Activated CD8-positive, alpha-beta T cell treated with anti-CD3 and anti-CD28 coated beads, Interleukin-2, amount 10 ng/mL, durations not matched to agents 7 days and 5 days (primary cell): ENCODE measurements around the gene FADS2. TPM values are rescaled to one million over a fixed set of nuclear protein-coding genes. Genes with fewer than 3 reads are reported as not detected.

ENCODE experiments used
- ATAC-seq: fragments of 150-1000 bp; cut with Tn5 transposase; one replicate; pipeline ENCODE4 v1.10.0; 2021; ENCODE audit warnings: moderate library complexity
- CTCF ChIA-PET: fragments of 350-600 bp; sonication (Branson Sonifier 250); formaldehyde crosslinking; loops from one replicate; lab custom pipeline; 2021; ENCODE audit warnings: antibody characterized with exemption; lab: Charles Lee
- POLR2A ChIA-PET: fragments of 350-600 bp; sonication (Branson Sonifier 250); formaldehyde crosslinking; loops from one replicate; lab custom pipeline; 2021; ENCODE audit warnings: antibody characterized with exemption; lab: Charles Lee
- DNase-seq: peaks from one replicate; pipeline ENCODE4 v3.0.0-alpha.2; 2020
- H3K27ac Mint-ChIP-seq: one replicate; pipeline ENCODE4 v1.8.0; 2021; ENCODE audit warnings: mild to moderate bottlenecking, mixed read lengths
- H3K27me3 Mint-ChIP-seq: one replicate; pipeline ENCODE4 v1.8.0; 2021; ENCODE audit warnings: low read depth, mixed read lengths
- H3K36me3 Mint-ChIP-seq: one replicate; pipeline ENCODE4 v1.8.0; 2021; ENCODE audit warnings: low read depth, mixed read lengths
- H3K4me1 Mint-ChIP-seq: one replicate; pipeline ENCODE4 v1.8.0; 2021; ENCODE audit warnings: low read depth, mixed read lengths
- H3K4me3 Mint-ChIP-seq: one replicate; pipeline ENCODE4 v1.8.0; 2021; ENCODE audit warnings: mild to moderate bottlenecking, mixed read lengths
- H3K9me3 Mint-ChIP-seq: one replicate; pipeline ENCODE4 v1.8.0; 2022; ENCODE audit warnings: mixed read lengths; ENCODE audit not compliant: insufficient read depth
- total RNA-seq, 2 experiments: library from RNA; stranded (reverse); gene quantifications; one replicate each; pipeline ENCODE4 v1.2.3, GENCODE V29; 2021

Gene FADS2
- total RNA-seq, 2 experiments from 2014 or later = 395 to 416 TPM

DNA sequence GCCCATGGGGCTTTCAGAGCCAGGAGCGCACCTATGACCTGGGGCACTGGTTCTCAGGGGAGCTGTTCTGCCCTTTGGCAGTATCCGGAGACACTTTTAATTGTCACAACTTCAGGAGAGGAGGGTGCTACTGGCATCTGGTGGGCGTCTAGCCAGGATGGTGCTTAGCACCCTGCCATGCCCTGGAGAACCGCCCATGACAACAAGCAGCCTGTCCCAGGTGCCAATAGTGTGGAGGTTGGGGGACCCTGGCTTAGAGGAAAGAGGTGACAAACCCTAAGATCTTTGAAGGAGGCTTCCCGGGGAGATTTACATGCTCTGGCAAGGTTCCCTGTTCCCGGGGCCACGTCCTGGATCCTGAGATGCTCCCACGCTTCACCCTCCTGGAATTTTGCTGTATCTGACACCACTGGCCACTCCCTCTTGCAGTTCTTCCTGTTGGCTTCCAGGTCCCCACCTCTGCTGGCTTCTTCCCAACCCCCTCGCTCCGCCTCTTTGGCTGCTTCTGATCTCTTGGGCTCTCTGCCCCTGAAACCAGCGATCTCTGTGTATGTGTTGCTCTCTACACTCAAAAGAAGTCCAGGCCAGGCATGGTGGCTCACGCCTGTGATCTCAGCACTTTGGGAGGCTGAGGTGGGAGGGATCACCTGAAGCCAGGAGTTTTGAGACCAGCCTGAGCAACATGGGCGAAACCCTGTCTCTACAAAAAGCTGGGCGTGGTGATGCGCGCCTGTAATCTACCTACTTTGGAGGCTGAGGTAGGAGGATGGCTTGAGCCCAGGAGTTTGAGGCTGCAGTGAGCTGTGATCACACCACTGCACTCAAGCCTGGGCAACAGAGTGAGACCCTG lies 32.2 kb downstream of the FADS2 start:
- ATAC-seq (no peak), DNase-seq (no peak)
- peaks cover 60% of the 10 kb centered on the region for H3K36me3 Mint-ChIP-seq
- ChIA-PET CTCF (interaction anchor here (1.0 kb wide), 1 partner anchor 38 kb away, joined by 3 read pairs; no protein-coding TSS in a partner anchor), POLR2A (no interaction called here)
- no peaks in the 10 kb centered on the region for H3K9me3 Mint-ChIP-seq
- no peak overlapping the region for H3K4me3 Mint-ChIP-seq
- no peaks in the 10 kb centered on the region for H3K4me1 Mint-ChIP-seq
- H3K27ac Mint-ChIP-seq = no peak overlapping the region
- no peaks in the 10 kb centered on the region for H3K27me3 Mint-ChIP-seq

DNA sequence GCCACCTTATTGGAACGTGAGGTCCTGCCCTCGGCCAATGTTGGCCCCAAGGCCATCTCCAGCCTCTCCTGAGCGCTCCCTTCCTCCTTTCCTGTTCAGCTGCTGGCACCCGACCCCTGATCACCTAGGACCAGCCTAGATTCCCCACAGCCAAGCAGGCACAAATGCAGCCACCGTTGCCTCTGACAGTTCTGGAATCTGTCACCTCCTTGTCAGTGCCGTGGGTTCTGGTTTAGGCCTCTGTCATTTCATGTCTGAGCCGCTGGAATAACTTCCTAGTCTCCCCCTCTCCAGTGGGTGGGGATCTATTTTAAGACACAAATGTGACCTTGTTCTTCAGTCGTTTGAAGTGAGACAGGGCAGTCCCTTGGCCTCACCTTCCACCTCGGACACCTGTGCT lies 33.5 kb downstream of the FADS2 start:
- CTCF ChIA-PET = interaction anchor here (1.0 kb wide), 1 partner anchor 37 kb away, joined by 3 read pairs; no protein-coding TSS in a partner anchor
- Mint-ChIP-seq H3K4me1 (no peaks in the 10 kb centered on the region), H3K4me3 (no peak overlapping the region), H3K36me3 (peaks cover 58% of the 10 kb centered on the region), H3K27ac (peak overlapping the region; percentile 74), H3K27me3 (no peaks in the 10 kb centered on the region), H3K9me3 (no peaks in the 10 kb centered on the region)
- ATAC-seq = no peak
- POLR2A ChIA-PET = no interaction called here
- DNase-seq = no peak

GRCh38 chr11:61862714-61863547 lies 34.8 kb downstream of the FADS2 start:
- POLR2A ChIA-PET = interaction anchor here (0.6 kb wide), 1 partner anchor 52 kb away, joined by 4 read pairs; no protein-coding TSS in a partner anchor
- CTCF ChIA-PET = no interaction called here
- Mint-ChIP-seq H3K9me3 (no peaks in the 10 kb centered on the region), H3K4me1 (no peaks in the 10 kb centered on the region), H3K27me3 (no peaks in the 10 kb centered on the region), H3K27ac (no peak overlapping the region), H3K4me3 (no peak overlapping the region), H3K36me3 (peaks cover 52% of the 10 kb centered on the region)
- DNase-seq (no peak), ATAC-seq (no peak)

- DNase-seq (no peak), ATAC-seq (no peak)
- no peak overlapping the region for H3K27ac Mint-ChIP-seq
- no peaks in the 10 kb centered on the region for H3K27me3 Mint-ChIP-seq
- H3K4me3 Mint-ChIP-seq = no peak overlapping the region
- CTCF ChIA-PET = no interaction called here
- POLR2A ChIA-PET = interaction anchor here (0.6 kb wide), 1 partner anchor 38 kb away, joined by 6 read pairs; no protein-coding TSS in a partner anchor
- H3K9me3 Mint-ChIP-seq = no peaks in the 10 kb centered on the region
- H3K4me1 Mint-ChIP-seq = no peaks in the 10 kb centered on the region
- H3K36me3 Mint-ChIP-seq = peaks cover 47% of the 10 kb centered on the region
Observed at GRCh38 chr11:61863548-61864081, 35.5 kb downstream of the FADS2 start.

DNA sequence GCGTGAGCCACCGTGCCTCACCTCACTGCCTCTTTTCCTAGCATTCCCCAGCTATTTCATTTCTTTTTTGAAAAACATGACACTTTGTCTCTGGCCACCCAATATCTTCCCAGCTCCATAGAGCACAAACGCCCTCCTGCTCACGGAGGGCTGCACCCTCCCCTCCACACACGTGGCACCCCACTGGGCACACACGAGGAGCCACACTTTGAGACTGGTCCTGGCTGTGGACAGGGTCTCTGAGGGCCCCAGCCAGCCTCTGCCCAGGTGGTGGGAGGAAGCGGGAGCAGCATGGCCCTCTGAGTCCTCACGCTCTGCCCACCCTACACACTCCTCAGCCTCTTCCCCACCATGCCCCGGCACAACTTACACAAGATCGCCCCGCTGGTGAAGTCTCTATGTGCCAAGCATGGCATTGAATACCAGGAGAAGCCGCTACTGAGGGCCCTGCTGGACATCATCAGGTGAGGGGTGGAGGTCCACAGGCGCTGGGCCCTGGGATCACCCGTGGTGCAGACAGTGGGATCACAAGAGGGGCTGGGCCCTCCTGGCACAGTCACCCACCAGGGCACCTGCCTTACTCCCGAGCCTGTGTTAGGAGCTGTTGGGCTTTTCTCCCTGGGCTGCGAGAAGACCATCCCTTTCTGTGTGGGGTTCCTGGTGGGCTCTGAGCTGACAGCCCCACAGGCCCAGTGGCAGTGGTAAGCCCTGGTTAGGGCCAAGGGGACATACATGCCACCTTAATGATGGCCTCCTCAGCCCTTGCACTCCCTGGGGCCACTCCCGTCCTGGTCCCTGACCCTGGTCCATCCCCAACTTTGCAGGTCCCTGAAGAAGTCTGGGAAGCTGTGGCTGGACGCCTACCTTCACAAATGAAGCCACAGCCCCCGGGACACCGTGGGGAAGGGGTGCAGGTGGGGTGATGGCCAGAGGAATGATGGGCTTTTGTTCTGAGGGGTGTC lies 37.0 kb downstream of the FADS2 start:
- Mint-ChIP-seq H3K9me3 (no peaks in the 10 kb centered on the region), H3K27me3 (no peaks in the 10 kb centered on the region), H3K4me1 (no peaks in the 10 kb centered on the region), H3K4me3 (no peak overlapping the region), H3K36me3 (peaks cover 33% of the 10 kb centered on the region), H3K27ac (peak overlapping the region; percentile 43)
- ChIA-PET POLR2A (interaction anchor here (1.5 kb wide), 1 partner anchor 68 kb away, joined by 3 read pairs; no protein-coding TSS in a partner anchor), CTCF (no interaction called here)
- ATAC-seq (no peak), DNase-seq (no peak)

DNA sequence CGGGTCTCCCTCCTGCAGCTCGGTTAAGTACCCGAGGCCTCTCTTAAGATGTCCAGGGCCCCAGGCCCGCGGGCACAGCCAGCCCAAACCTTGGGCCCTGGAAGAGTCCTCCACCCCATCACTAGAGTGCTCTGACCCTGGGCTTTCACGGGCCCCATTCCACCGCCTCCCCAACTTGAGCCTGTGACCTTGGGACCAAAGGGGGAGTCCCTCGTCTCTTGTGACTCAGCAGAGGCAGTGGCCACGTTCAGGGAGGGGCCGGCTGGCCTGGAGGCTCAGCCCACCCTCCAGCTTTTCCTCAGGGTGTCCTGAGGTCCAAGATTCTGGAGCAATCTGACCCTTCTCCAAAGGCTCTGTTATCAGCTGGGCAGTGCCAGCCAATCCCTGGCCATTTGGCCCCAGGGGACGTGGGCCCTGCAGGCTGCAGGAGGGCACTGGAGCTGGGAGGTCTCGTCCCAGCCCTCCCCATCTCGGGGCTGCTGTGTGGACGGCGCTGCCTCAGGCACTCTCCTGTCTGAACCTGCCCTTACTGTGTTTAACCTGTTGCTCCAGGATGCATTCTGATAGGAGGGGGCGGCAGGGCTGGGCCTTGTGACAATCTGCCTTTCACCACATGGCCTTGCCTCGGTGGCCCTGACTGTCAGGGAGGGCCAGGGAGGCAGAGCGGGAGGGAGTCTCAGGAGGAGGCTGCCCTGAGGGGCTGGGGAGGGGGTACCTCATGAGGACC lies 38.3 kb downstream of the FADS2 start:
- Mint-ChIP-seq H3K27ac (no peak overlapping the region), H3K27me3 (no peaks in the 10 kb centered on the region), H3K9me3 (no peaks in the 10 kb centered on the region), H3K4me1 (peaks cover 7% of the 10 kb centered on the region), H3K36me3 (peaks cover 23% of the 10 kb centered on the region), H3K4me3 (no peak overlapping the region)
- ATAC-seq (no peak), DNase-seq (no peak)
- ChIA-PET CTCF (no interaction called here), POLR2A (interaction anchor here (1.5 kb wide), 1 partner anchor 69 kb away, joined by 3 read pairs; no protein-coding TSS in a partner anchor)

- POLR2A ChIA-PET = no interaction called here
- Mint-ChIP-seq H3K4me3 (no peak overlapping the region), H3K27me3 (no peaks in the 10 kb centered on the region), H3K27ac (no peak overlapping the region), H3K9me3 (no peaks in the 10 kb centered on the region), H3K4me1 (peaks cover 8% of the 10 kb centered on the region), H3K36me3 (peaks cover 18% of the 10 kb centered on the region)
- DNase-seq = no peak
- no peak for ATAC-seq
- CTCF ChIA-PET = interaction anchor here (1.2 kb wide), 1 partner anchor 69 kb away, joined by 3 read pairs; no protein-coding TSS in a partner anchor
Observed at GRCh38 chr11:61866958-61867343, 38.9 kb downstream of the FADS2 start.

- H3K4me3 Mint-ChIP-seq = no peak overlapping the region
- CTCF ChIA-PET = interaction anchor here (1.3 to 5.4 kb wide), 4 partner anchors 16 to 213 kb away, joined by 3 to 48 read pairs (median 18); no protein-coding TSS in a partner anchor
- no peaks in the 10 kb centered on the region for H3K27me3 Mint-ChIP-seq
- DNase-seq (no peak), ATAC-seq (no peak)
- H3K9me3 Mint-ChIP-seq = no peaks in the 10 kb centered on the region
- POLR2A ChIA-PET = no interaction called here
- H3K27ac Mint-ChIP-seq = no peak overlapping the region
- H3K4me1 Mint-ChIP-seq = peaks cover 8% of the 10 kb centered on the region
- peaks cover 12% of the 10 kb centered on the region for H3K36me3 Mint-ChIP-seq
Observed at GRCh38 chr11:61868571-61869428, 40.7 kb downstream of the FADS2 start.

- Mint-ChIP-seq H3K4me1 (peaks cover 8% of the 10 kb centered on the region), H3K27me3 (no peaks in the 10 kb centered on the region), H3K27ac (no peak overlapping the region), H3K4me3 (no peak overlapping the region), H3K36me3 (peaks cover 12% of the 10 kb centered on the region), H3K9me3 (no peaks in the 10 kb centered on the region)
- no peak for ATAC-seq
- ChIA-PET POLR2A (no interaction called here), CTCF (interaction anchor here (1.3 to 5.4 kb wide), 3 partner anchors 16 to 212 kb away, joined by 3 to 48 read pairs (median 32); no protein-coding TSS in a partner anchor)
- DNase-seq = no peak
Observed at GRCh38 chr11:61869429-61869707, 41.3 kb downstream of the FADS2 start.
